GM12875 (cell line): ENCODE measurements around the gene NR5A1.

Source experiments
- H3K4me3 ChIP-seq: one replicate; pipeline ENCODE4 v1.5.1; 2011; ENCODE audit warnings: low read depth, low read length, control low read depth
- TF ChIP-seq, protein P1 (sequence below): IDR thresholded peaks from 2 replicates; pipeline ENCODE4 v1.5.1; 2011; ENCODE audit warnings: low read depth, mild to moderate bottlenecking, control low read depth, inconsistent platforms, low read length, moderate library complexity, borderline replicate concordance; ENCODE audit not compliant: insufficient read depth

Gene NR5A1

DNA sequence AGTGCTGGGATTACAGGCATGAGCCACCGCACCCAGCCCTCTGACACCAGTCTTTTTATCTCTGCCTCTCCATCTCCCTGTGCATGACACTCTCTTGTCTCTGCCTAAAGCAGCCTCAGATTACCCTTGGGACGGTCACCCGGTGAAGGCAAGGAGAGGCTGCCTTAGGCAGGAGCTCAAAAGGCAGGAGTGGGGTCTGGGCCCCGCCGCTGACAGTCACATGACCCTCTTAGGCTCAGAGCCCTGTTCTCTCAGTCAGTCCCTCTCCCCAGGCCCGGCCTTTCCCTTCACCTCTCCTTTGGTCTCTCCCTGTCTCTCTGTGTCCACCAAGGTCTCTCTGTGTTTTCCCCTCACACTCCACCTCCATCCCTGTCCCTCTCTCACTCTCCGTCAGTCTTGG, 34.4 kb downstream of the NR5A1 start:
- no peak overlapping the region for H3K4me3 ChIP-seq
- TF ChIP-seq, protein P1, sequence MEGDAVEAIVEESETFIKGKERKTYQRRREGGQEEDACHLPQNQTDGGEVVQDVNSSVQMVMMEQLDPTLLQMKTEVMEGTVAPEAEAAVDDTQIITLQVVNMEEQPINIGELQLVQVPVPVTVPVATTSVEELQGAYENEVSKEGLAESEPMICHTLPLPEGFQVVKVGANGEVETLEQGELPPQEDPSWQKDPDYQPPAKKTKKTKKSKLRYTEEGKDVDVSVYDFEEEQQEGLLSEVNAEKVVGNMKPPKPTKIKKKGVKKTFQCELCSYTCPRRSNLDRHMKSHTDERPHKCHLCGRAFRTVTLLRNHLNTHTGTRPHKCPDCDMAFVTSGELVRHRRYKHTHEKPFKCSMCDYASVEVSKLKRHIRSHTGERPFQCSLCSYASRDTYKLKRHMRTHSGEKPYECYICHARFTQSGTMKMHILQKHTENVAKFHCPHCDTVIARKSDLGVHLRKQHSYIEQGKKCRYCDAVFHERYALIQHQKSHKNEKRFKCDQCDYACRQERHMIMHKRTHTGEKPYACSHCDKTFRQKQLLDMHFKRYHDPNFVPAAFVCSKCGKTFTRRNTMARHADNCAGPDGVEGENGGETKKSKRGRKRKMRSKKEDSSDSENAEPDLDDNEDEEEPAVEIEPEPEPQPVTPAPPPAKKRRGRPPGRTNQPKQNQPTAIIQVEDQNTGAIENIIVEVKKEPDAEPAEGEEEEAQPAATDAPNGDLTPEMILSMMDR: no peak

DNA sequence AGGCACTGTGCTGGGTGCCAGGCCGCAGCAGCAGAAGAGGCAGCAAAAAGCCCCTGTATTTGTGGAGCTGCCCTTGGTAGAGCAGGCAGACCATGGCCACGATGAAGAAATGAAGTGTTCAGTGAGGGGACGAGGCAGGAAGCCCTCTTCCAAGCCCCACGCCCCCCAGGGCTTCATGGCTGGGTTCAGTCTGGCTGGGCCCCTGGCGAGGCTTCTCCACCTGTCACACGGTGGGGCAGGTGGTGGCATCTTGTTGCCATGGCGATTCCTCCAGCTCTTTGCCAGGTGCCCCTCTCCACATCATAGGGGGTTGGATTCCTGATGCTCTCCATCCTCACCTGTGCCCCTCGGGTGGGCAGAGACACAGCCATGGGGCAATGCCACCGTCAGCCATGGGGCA, 35.4 kb downstream of the NR5A1 start:
- H3K4me3 ChIP-seq: no peak overlapping the region
- TF ChIP-seq, protein P1: no peak

DNA sequence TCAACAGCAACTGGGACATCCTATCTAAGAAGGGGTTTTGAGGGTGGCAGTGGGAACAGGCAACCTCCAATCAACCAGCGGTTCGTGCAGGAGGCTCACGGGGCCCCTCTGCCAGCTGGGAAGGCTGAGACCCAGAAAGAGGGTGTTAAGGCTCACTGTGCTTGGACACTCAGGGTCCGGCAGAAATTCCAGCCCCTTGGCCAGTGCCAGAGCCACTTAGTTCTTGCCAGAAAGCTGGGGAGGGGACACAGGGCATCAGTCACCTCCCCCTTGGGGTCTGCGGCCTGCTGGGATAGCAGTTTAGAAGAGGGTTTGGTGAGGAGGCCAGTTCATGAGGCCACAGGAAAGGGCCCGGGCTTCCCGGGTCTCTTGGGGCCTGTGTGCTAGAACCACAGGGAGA, 36.5 kb downstream of the NR5A1 start:
- no peak overlapping the region for H3K4me3 ChIP-seq
- TF ChIP-seq, protein P1: no peak

DNA sequence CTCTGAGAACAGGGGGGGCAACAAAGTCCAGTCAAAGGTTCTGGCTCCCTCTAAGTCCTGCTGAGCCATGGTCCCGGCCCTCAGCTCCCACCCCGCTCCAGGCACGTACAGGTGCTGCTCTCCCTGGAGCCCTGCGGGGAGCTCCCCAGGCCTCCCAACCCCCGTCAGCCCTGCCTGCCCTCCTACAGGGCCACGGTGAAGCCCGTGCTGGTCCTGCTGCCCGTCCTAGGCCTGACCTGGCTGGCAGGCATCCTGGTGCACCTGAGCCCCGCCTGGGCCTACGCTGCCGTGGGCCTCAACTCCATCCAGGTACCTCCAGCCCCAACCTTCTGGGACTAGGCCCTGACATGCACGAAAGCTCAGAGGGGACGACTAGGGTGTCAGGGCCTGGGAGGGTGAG, 36.9 kb downstream of the NR5A1 start:
- no peak overlapping the region for H3K4me3 ChIP-seq
- TF ChIP-seq, protein P1: no peak

DNA sequence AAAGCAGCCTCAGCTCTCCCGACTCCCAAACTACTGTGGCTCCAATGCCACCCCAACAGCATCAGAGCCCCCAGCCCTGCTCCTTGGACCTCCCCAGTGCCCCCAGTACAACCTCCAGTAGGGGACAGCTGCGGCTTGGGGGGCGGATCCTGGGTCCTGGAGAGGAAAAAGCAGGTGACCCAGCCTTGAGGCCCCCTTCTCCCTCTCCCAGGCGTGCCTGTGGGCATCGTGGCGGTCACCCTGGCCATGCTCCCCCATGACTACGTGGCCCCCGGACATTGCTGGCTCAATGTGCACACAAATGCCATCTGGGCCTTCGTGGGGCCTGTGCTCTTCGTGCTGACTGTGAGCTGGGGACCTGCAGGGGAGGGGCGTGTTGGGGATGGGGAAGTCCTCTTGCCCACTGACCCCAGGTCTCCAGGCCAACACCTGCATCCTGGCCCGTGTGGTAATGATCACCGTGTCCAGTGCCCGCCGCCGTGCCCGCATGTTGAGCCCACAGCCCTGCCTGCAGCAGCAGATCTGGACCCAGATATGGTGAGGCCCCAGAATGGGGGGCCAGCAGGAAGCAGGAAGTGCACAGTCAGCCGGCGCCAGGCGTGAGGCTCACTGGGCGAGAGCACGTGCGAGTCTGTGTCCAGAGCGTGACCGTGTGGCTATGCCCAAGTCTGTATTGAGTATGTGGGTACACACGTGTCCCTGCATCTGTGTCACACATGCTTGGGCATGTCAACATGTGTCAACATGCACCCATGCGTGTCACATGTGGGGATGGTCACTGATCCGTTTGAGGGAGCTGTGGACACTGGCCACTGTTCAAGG, 38.0 kb downstream of the NR5A1 start:
- H3K4me3 ChIP-seq: no peak overlapping the region
- TF ChIP-seq, protein P1: no peak

DNA sequence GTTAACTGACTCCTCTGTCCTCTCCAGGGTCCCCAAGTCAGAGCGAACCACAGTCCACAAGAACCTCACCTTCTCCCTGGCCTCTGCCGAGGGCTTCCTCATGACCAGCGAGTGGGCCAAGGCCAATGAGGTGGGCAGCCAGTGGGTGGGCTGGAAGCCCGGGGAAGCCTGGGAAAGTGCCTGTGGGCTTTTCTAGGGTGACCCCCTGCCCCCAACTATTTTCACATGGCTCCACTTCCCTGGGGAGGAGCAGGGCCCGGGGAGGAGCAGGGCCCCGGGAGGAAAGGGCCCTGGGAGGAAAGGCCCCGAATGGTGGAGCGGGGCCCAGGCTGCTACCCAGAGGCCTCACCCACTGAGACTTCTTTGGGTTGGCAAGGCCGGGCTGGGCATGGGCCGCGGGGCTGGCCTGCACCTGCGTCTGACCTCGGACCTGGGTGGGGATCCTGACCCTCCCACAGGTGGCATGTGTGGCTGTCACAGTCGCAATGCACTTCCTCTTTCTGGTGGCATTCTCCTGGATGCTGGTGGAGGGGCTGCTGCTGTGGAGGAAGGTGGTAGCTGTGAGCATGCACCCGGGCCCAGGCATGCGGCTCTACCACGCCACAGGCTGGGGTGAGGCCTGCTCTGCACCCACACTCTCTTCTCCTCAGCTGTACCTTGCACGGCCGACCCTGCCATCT, 39.0 kb downstream of the NR5A1 start:
- TF ChIP-seq, protein P1: no peak

More for the DNA sequence above, 39.0 kb downstream of the NR5A1 start:
- H3K4me3 ChIP-seq: no peak overlapping the region
